NCI-H774 (cell line): ENCODE results near the gene VWF.
"Not testable (repeated sequence)": the region's sequence is repeated elsewhere in the genome, so short reads cannot be mapped to it uniquely, and the experiment has no call there.

ENCODE experiments used
- DNase-seq: peaks from one replicate; lab custom pipeline; 2025; lab: John Stamatoyannopoulos, UW

VWF gene

DNA sequence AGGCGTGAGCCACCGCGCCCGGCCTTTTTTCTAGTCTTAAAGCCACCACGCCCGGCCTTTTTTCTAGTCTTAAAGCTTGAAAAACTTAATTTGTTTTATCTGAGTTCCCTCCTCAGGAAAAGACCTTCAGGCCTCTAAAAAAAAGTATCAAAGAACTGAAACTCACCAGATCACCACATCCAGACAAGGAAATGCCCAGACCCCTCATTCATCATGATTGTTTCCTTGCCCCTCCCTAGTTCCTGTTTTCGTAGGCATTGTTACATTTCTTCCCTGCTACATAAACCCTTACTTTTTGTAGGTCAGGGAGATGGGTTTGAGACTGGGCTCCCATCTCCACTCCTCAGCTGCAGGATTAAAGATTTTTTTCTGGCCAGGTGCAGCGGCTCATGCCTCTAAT, 21.1 kb upstream of the VWF start:
- no peak for DNase-seq

DNA sequence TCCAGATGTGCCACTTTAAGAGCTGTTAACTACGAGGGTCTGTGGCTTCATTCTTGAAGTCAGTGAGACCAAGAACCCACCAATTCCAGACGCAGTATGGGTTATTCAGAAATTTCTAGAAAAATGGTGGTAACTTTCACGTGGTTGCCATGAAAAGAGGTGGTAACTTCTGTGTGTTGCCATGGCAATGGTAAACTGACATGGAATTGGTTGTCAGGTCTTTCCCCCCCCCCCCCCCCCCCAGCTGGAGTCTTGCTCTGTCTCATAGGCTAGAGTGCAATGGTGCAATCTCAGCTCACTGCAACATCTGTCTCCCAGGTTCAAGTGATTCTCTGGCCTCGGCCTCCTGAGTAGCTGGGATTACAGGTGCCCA, 18.8 kb upstream of the VWF start:
- DNase-seq: no peak

DNA sequence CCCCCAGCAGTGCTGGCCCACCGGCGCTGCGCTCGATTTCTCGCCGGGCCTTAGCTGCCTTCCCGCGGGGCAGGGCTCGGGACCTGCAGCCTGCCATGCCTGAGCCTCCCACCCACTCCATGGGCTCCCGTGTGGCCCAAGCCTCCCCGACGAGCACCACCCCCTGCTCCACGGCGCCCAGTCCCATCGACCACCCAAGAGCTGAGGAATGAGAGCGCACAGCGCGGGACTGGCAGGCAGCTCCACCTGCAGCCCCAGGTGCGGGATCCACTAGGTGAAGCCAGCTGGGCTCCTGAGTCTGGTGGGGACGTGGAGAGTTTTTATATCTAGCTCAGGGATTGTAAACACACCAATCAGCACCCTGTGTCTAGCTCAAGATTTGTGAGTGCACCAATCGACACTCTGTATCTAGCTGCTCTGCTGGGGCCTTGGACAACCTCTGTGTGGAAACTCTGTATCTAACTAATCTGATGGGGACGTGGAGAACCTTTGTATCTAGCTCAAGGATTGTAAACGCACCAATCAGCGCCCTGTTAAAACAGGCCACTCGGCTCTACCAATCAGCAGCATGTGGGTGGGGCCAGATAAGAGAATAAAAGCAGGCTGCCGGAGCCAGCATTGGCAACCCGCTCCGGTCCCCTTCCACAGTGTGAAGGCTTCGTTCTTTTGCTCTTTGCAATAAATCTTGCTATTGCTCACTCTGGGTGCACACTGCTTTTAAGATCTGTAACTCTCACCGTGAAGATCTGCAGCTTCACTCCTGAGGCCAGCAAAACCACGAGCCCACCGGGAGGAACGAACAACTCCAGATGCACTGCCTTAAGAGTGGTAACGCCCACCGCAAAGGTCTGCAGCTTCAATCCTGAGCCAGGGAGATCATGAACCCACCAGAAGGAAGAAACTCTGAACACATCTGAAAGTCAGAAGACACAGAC, 18.2 kb upstream of the VWF start:
- not testable (repeated sequence) for DNase-seq

DNA sequence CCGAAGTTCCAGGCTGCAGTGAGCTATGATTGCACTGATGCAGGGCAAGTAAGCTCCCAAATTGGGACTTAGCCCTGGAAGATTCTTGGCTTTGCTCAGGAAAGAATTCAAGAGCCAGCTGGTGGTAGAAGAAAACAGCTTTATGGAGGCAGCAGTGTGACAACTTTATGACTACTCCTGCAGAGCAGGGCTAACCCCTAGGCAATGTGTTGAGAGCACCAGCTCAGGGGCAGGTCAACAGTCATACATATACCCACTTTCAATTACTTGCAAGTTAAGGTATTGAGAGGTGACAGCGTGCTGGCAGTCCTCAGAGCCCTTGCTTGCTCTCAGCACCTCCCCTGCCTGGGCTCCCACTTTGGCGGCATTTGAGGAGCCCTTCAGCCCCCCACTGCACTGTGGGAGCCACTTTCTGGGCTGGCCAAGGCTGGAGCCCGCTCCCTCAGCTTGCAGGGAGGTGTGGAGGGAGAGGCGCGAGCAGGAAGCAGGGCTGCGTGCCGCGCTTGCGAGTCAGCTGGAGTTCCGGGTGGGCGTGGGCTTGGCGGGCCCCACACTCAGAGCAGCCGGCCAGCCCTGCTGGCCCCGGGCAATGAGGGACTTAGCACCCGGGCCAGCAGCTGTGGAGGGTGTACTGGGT, 17.4 kb upstream of the VWF start:
- DNase-seq: not testable (repeated sequence)

DNA sequence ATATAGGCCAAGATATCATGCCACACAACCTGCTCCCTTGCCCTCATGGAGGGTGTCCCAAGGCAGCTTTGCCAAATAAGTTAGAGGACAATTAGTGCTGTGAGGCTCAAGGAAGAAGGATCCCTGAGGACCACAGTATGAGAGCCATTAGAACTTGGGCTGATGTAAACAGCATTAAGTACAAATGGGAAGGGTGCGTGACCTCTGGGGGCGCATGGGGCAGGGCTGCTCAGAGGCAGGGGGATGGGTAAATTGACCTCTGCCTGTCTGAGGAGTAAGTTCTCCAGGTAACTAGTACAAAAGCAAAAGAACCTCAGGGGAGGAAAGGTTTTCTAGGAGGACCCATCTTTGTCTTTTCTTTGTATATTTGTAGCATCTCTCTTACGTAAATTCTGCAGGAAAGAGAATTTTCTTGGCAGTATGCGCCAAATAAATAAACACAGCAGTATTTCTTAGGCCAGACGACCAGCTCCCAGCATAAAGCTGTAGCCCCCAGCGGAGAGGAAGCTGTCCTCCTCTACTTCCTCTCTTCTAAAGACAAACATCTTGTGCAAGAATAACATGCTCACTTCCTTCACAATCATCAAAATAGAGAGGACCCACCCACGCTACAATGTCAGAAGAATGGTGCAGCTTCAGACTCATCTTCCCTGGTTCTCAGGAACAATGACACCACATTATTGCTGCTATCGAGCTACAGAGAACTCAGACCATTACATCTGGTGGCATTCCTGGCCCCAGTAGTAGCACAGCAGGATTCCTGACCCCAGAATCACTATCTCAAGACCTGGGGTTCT, 16.4 kb upstream of the VWF start:
- no peak for DNase-seq

DNA sequence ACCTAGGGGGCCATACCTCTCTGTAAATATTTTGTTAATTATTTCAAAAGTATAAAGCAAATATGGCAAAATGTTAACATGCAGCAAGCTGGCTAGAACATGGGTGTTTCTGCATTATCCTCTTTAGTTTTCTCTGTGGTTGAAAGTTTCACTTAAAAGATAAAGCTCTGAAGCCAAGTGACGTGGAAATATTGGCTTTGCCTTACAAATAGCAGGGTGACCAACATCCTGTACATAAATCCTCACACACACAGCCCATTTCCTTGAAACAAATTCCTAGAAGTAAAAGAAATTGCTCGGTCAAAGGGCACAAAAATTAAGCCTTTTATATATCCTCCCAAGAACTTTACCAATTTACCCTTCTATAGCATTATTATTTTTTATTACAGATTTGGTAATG, 10.6 kb upstream of the VWF start:
- DNase-seq: no peak

DNA sequence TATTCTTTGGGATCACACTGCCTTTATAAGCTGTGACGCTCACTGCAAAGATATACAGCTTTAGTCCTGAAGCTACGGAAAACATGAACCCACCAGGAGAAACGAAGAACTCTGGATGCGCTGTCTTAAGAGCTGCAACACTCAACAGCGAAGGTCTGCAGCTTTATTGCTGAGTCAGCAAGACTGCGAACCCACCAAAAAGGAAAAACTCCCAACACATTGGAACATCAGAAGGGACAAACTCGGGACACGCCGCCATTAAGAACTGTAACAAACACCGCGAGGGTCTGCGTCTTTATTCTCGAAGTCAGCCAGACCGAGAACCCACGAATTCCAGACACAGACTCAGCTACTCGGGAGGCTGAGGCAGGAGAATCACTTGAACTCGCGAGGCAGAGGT, 9.2 kb upstream of the VWF start:
- DNase-seq: no peak

DNA sequence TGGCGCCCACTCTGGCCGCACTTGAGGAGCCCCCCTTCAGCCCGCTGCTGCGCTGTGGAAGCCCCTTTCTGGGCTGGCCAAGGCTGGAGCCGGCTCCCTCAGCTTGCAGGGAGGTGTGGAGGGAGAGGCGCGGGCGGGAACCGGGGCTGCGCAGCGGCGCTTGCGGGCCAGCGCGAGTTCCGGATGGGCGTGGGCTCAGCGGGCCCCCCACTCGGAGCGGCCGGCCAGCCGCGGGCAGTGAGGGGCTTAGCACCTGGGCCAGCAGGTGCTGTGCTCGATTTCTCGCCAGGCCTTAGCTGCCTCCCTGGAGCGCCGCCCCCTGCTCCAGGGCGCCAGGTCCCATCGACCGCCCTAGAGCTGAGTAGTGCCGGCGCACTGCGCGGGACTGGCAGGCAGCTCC, 8.0 kb upstream of the VWF start:
- DNase-seq: no peak

DNA sequence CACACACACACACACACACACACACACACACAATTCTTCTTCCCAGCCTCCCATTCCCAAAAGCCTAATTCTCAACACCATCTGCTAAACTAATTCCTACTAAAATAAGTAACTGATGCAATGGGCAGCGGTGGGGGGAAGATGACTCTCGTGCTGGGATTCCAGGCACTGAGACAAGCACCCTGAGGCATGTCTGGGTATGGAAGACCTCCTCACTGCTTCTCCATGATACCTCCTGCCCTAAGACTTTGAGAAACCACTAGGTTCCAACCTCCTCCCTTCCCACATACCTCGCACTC, 789 bp upstream of the VWF start:
- DNase-seq: no peak

DNA sequence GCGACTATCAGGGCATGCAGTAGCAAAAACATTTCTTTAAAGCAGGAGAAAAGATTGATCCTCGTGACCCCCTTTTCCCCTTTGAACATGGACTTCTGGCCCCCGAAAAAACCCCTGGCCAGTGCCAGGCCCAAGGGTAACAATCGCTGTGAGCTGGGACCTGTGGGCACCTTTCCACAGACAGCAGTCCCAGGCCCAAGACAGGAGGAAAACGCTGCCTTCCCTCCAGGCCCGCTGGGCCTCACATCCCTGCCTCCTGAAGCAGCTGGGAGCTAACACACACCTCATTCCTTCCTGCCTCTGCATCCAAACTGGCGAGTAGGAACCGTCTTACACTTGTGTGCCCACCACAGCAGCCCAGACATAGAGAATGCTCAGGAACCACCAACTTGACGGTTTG, 1.2 kb downstream of the VWF start:
- no peak for DNase-seq

DNA sequence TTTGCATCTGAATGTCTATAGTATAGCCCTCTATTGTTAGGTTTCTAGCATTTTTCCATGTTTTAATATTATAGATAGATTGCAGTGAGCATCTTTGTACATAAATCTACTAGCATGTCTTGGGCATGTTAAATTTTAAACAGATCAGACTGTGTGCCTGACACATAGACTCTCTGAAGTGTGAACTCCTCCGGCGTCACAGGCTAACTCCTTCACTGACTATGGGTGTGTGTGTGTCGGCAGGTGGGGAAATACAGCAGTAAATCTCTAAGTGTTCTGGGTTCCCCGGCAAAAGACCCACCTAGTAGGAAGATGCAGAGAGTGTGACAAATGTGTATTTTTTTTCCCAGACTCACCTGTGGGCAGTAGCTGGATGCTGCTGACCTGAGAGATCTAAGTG, 2.3 kb downstream of the VWF start:
- no peak for DNase-seq

DNA sequence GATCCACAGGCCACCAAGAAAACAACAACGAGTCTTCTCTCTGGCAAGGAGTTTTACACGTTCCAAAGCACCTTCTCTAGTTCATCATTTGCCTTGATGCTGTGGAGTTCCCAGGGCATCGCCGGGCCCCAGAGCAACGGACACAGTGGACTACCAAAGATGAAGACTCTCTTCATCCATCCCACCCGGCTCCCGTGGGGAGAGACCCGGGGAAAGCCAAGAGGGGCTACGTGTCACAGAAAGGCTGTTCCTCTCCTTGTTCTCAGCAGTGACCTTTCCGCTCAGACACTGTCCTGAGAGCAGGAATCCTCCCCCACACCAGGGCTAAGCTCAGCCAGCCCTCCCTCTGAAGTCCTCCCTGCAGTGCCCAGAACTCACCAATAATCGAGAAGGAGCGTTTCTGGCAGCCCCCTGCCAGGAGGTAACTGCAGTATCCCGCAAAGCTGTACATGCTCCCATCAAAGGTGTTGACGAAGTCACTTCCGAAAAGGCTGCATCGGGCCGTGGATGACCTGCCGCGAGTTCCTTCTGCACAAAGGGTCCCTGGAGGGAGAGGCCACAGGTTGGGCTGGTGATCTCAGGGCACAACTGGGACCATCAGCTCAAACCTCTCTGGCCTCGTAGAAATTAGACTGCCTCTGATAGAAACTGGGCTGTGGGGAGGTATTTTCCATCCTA, 3.5 kb downstream of the VWF start:
- DNase-seq: no peak

DNA sequence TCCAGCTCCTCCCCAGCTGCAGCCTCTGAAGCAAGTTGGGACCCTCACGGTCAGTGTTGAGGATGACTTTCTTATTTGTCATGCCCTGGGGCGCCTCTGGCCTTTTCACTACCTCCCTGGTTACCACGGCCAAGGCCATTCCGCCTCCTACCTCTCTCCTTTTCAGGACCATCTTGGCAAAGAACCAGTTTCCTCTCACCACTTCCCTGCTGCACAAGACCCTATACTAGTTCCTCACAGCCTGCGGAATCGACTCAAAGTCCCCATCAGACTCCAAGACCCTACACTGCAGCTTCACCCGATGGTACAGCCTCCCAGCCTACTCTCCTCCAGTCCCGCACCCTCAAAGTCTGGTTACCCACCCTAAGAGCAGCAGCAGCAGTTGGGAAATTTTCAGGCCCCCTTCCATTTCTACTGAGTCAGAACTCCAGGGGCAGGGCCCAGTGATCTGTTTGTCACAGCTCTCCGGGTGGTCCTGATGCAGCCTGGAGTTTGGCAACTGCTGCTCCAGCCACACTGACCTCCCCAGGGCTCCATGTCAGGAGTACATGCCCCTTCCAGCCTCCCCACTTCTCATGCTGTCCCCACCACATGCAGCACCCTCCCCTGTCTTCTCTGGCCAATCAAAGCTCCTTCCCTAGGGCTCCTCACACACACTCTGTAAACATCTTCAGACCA, 5.4 kb downstream of the VWF start:
- DNase-seq: no peak

DNA sequence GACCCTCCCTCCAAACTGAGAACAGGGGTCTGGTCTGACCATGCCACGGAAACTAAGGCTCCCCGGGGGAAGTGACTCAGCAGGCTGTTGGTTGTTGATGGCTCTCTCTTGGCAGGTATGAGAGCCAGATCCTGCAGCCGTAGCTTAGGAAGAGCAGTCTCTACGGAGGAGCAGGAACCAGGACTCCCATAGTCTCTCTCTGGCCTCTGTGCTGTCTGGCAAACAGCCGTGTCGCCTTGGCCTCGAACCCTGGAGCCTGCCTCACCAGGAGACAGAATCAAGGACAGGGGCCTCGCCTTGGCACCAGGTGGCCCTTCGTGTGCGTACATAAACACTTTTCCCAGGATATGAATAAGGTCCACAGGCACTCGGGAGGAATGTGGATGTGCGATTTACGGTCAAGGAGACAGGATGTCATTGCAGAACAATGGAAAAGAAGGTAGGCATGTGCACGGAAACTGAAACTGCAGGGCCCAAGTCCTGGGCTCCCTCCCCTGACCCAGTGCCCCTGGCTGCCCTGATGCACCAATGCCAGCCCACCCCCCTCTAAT, 7.9 kb downstream of the VWF start:
- DNase-seq: no peak

DNA sequence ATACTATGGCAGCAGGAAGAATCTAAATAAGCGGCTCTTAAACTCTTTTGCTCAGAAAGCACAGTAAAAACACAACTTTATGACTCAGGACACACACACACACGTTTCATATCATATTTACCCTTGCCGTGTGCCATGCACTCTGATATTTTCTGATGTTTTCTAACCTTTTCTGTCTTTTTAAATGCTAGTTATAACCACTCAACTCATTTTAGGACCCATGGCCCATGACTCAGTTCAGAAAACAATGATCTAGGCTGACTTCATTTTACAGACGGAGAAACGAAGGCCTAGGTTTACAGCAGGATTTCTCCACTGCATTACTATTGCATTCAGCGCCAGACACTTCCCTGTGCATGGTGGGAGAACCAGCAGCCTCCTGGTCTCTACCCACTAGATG, 9.1 kb downstream of the VWF start:
- no peak for DNase-seq

DNA sequence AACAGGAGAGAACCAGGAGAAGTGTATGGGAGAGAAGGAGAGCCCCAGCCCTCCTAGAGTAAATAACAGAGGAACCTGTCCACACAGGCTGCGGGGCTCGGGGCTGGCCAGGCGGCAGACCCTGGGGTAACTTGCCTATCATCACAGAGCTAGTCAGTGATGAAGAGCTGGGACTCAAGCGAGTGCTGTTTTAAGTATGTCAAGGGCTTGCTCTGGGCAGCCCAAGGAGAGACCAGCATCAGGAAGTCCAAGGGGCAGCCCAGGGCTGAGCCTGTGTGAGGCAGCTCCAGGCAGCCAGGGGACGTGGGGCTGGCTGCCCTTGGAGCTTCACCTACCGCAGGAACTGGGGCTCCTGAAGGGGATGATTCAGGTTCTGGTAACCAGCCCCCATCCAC, 10.0 kb downstream of the VWF start:
- DNase-seq: no peak

DNA sequence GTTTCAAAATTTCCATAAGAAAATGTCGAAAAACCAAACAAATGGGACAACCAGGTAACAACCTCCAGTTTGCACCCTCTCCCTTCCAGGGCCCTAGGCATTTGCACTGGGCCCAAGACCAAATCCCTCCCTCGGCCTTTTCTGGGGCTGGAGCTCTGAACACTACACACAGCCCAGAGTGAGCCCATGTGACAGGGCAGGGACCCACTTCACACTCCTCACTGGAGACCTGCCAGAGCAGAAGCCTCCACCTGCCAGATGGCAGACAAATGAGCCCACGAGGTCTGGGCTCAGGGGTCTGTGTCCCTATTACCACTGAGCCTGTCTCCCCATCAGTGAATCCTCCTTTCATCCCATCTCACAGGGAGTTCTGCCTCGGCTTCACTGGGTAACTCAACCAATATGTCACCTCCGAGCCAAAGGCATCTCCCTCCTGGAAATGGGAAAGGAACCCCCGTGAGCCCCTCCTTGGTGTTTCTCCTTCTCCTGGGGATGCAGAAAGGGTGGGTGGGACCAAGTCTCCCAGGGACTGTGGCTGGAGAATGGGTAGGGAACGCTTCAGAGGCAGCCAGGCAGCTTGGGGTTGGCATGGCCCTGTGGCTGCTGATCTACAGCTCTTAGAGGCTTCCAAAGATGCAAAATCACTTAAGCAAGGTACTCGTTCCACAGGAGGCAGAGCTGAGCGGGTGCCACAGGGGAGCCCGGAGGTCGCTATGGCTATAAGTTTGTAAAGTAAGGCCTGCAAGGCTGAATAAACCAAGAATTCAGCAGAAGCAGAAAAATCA, 10.6 kb downstream of the VWF start:
- DNase-seq: no peak

DNA sequence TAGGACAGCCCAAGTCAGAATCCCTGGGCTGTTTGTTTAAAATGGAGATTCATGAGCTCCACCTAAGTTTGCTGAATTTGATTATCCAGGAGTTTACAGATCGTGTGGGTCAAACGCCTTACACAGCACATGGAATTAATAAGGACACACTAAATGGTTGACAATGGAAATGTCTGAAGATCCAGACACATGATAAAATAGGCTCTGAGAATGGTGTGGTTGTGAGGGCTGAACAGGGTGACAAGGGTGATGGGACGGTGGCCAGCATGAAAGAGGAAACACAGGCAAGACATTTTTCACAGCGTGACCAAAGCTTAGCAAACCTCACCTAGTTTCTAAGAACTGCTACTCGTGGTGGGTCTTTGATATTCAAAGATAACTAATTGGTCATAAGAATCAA, 12.5 kb downstream of the VWF start:
- no peak for DNase-seq

DNA sequence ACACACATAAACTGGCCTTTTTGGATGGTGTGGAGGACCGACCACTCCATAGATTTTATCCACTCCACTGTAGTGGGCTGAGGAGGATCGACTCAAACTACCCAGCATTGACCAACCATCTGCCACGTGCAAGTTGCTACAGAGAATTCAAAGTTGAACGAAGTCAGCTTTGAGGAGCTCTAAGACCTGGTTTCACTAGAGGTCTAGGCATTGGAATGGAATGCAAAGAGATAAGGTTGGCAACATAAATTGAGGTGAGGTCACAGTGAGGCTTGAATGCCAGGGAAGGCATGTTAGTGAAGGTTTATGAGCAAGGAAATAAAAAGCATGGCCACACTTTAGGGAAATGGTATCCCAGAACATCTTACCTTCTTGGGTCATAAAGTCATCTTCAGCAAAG, 14.5 kb downstream of the VWF start:
- DNase-seq: no peak

DNA sequence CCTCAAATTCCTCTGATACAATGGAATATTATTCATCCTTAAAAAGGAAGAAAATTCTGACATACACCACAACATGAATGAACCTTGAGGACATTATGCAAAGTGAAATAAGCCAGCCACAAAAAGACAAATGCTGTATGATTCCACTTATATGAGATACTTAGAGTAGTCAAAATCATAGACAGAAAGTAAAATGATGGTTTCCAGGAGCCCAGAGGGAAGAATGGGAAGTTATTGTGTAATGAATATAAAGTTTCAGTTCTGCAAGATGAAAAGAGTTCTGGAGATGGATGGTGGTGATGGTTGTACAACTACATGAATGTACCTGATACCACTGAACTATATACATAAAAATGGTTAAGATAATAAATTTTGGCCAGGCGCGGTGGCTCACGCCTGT, 18.3 kb downstream of the VWF start:
- DNase-seq: no peak

DNA sequence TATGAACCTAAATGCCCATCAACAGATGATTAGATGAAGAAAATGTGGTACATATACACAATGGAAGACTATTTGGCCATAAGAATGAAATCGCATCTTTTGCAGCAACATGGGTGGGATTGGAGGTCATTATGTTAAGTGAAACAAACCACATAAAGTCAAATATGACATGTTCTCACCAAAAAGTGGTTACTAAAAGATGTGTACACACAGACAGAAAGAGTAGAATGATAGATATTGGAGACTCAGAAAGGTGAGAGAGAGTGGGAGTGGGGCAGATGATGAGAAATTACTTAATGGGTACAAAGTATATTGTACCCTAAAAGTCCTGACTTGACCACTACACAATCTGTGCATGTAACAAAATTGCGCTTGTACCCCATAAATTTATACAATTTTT, 19.6 kb downstream of the VWF start:
- no peak for DNase-seq
